ENCODE results near the gene SMCO2.
"Not testable (repeated sequence)": the region's sequence is repeated elsewhere in the genome, so short reads cannot be mapped to it uniquely, and the experiment has no call there.

The SMCO2 gene

GRCh38 chr12:27523642-27524493 lies 77.3 kb downstream of the SMCO2 start, which contains the start of gene PPFIBP1:
TSS of gene PPFIBP1 (plus strand) at chr12:27524206. CDS start at chr12:27633397, 109,191 bp downstream.
- DNase-seq (ENCODE audit: extremely low read depth in 1 of 2, low read depth in 1 of 2), result peak; percentile 93 to 97

- DNase-seq (ENCODE audit: extremely low read depth in 1 of 2, low read depth in 1 of 2), result no peak
Observed at GRCh38 chr12:27524494-27524835, 77.9 kb downstream of the SMCO2 start.

GRCh38 chr12:27524839-27525753 lies 78.6 kb downstream of the SMCO2 start:
- DNase-seq (ENCODE audit: extremely low read depth in 1 of 2, low read depth in 1 of 2), result no peak

GRCh38 chr12:27527512-27527911 lies 81.0 kb downstream of the SMCO2 start:
- DNase-seq (ENCODE audit: extremely low read depth in 1 of 2, low read depth in 1 of 2), result no peak

GRCh38 chr12:27528788-27529187 lies 82.3 kb downstream of the SMCO2 start:
- no peak for DNase-seq (ENCODE audit: extremely low read depth in 1 of 2, low read depth in 1 of 2)

GRCh38 chr12:27530157-27530922 lies 83.8 kb downstream of the SMCO2 start:
- no peak for DNase-seq (ENCODE audit: extremely low read depth in 1 of 2, low read depth in 1 of 2)

- DNase-seq (ENCODE audit: extremely low read depth in 1 of 2, low read depth in 1 of 2), result no peak
Observed at GRCh38 chr12:27531896-27532295, 85.4 kb downstream of the SMCO2 start.

- DNase-seq (ENCODE audit: extremely low read depth in 1 of 2, low read depth in 1 of 2), result peak in 1 of 2 donors; percentile 16
Observed at GRCh38 chr12:27534060-27534764, 87.7 kb downstream of the SMCO2 start.

GRCh38 chr12:27534765-27535161 lies 88.2 kb downstream of the SMCO2 start:
- no peak for DNase-seq (ENCODE audit: extremely low read depth in 1 of 2, low read depth in 1 of 2)

GRCh38 chr12:27535318-27535717 lies 88.8 kb downstream of the SMCO2 start:
- DNase-seq (ENCODE audit: extremely low read depth in 1 of 2, low read depth in 1 of 2), result no peak

GRCh38 chr12:27537855-27538675 lies 91.5 kb downstream of the SMCO2 start:
- no peak for DNase-seq (ENCODE audit: extremely low read depth in 1 of 2, low read depth in 1 of 2)

GRCh38 chr12:27539191-27539631 lies 92.7 kb downstream of the SMCO2 start:
- no peak for DNase-seq (ENCODE audit: extremely low read depth in 1 of 2, low read depth in 1 of 2)

- no peak for DNase-seq (ENCODE audit: extremely low read depth in 1 of 2, low read depth in 1 of 2)
Observed at GRCh38 chr12:27541031-27541719, 94.6 kb downstream of the SMCO2 start.

GRCh38 chr12:27542628-27543027 lies 96.1 kb downstream of the SMCO2 start:
- no peak for DNase-seq (ENCODE audit: extremely low read depth in 1 of 2, low read depth in 1 of 2)

- DNase-seq (ENCODE audit: extremely low read depth in 1 of 2, low read depth in 1 of 2), result not testable (repeated sequence)
Observed at GRCh38 chr12:27544858-27545257, 98.3 kb downstream of the SMCO2 start.

- DNase-seq (ENCODE audit: extremely low read depth in 1 of 2, low read depth in 1 of 2), result no peak
Observed at GRCh38 chr12:27545665-27546064, 99.1 kb downstream of the SMCO2 start.

GRCh38 chr12:27547592-27547991 lies 101.1 kb downstream of the SMCO2 start:
- no peak for DNase-seq (ENCODE audit: extremely low read depth in 1 of 2, low read depth in 1 of 2)

- DNase-seq (ENCODE audit: extremely low read depth in 1 of 2, low read depth in 1 of 2), result no peak
Observed at GRCh38 chr12:27548301-27549199, 102.0 kb downstream of the SMCO2 start.
